ENCODE results near the gene FRMD6.

DNA sequence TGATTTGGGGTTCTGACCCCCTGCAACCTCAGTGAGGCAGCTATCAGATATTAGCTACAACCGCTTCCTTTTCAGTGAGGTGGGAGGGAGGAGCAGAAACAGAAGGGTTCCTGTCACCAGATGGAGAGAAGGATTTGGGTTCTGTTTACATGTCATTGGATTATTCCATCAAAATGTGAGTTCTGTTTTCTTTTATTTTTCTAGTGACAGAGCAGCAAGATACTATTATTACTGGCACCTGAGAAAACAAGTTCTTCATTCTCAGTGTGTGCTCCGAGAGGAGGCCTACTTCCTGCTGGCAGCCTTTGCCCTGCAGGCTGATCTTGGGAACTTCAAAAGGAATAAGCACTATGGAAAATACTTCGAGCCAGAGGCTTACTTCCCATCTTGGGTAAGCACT, 52.8 kb downstream of the FRMD6 start:
- TF ChIP-seq, protein P1, sequence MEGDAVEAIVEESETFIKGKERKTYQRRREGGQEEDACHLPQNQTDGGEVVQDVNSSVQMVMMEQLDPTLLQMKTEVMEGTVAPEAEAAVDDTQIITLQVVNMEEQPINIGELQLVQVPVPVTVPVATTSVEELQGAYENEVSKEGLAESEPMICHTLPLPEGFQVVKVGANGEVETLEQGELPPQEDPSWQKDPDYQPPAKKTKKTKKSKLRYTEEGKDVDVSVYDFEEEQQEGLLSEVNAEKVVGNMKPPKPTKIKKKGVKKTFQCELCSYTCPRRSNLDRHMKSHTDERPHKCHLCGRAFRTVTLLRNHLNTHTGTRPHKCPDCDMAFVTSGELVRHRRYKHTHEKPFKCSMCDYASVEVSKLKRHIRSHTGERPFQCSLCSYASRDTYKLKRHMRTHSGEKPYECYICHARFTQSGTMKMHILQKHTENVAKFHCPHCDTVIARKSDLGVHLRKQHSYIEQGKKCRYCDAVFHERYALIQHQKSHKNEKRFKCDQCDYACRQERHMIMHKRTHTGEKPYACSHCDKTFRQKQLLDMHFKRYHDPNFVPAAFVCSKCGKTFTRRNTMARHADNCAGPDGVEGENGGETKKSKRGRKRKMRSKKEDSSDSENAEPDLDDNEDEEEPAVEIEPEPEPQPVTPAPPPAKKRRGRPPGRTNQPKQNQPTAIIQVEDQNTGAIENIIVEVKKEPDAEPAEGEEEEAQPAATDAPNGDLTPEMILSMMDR (IDR thresholded peaks at IDR 0.05 in 2 of 3, conservative IDR thresholded peaks at IDR 0.05 in 1 of 3; ENCODE audit: control insufficient read depth in 2 of 3, extremely low read depth in 1 of 3, insufficient read depth in 1 of 3, low read depth in 3 of 3, low read length in 3 of 3): no peak
- TF ChIP-seq ZZZ3 (IDR thresholded peaks at IDR 0.05; ENCODE audit: control insufficient read depth, insufficient read length, low read depth): no peak
- TF ChIP-seq, protein P2, sequence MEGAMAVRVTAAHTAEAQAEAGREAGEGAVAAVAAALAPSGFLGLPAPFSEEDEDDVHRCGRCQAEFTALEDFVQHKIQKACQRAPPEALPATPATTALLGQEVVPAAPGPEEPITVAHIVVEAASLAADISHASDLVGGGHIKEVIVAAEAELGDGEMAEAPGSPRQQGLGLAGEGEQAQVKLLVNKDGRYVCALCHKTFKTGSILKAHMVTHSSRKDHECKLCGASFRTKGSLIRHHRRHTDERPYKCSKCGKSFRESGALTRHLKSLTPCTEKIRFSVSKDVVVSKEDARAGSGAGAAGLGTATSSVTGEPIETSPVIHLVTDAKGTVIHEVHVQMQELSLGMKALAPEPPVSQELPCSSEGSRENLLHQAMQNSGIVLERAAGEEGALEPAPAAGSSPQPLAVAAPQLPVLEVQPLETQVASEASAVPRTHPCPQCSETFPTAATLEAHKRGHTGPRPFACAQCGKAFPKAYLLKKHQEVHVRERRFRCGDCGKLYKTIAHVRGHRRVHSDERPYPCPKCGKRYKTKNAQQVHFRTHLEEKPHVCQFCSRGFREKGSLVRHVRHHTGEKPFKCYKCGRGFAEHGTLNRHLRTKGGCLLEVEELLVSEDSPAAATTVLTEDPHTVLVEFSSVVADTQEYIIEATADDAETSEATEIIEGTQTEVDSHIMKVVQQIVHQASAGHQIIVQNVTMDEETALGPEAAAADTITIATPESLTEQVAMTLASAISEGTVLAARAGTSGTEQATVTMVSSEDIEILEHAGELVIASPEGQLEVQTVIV (IDR thresholded peaks at IDR 0.05; ENCODE audit: borderline replicate concordance, partially characterized antibody): no peak
- no peak for TF ChIP-seq HCFC1 (IDR thresholded peaks at IDR 0.05; ENCODE audit: low read length)
